HepG2 (cell line): ENCODE results near the gene SP6. TPM values are rescaled to one million over a fixed set of nuclear protein-coding genes. Genes with fewer than 3 reads are reported as not detected.

ENCODE experiments used
- ARID2 ChIP-seq: sonication (generic); formaldehyde crosslinking; IDR thresholded peaks from 2 replicates; pipeline ENCODE4 v1.8.1; 2022; ENCODE audit warnings: mild to moderate bottlenecking, missing genetic modification reagents, borderline replicate concordance
- KDM3A ChIP-seq: IDR thresholded peaks from 2 replicates; pipeline ENCODE4 v1.6.1; 2018; ENCODE audit warnings: low read depth, missing compliant biosample characterization
- SNRNP70 ChIP-seq: fragments of 200-400 bp; formaldehyde crosslinking; IDR thresholded peaks from 2 replicates; pipeline ENCODE4 v1.6.1; 2017; ENCODE audit warnings: mild to moderate bottlenecking, low read depth, low read length, moderate library complexity
- TAF1 ChIP-seq: sonication (generic); formaldehyde crosslinking; IDR thresholded peaks from 2 replicates; pipeline ENCODE4 v1.4.0; 2020; ENCODE audit warnings: missing genetic modification reagents
- ZNF274 ChIP-seq: sonication (generic); formaldehyde crosslinking; IDR thresholded peaks from 2 replicates; pipeline ENCODE4 v1.5.1; 2020; ENCODE audit warnings: mild to moderate bottlenecking, missing genetic modification reagents
- ZNF296 ChIP-seq: sonication (generic); formaldehyde crosslinking; conservative IDR thresholded peaks from 2 replicates; pipeline ENCODE4 v1.5.0; 2020; ENCODE audit warnings: mild to moderate bottlenecking, missing genetic modification reagents
- ZNF607 ChIP-seq: sonication (generic); formaldehyde crosslinking; IDR thresholded peaks from 2 replicates; pipeline ENCODE4 v1.5.1; 2020; ENCODE audit warnings: missing genetic modification reagents, mild to moderate bottlenecking, borderline replicate concordance
- ZNF644 ChIP-seq: IDR thresholded peaks from 2 replicates; pipeline ENCODE4 v1.6.1; 2016; ENCODE audit warnings: low read depth
- polyA plus RNA-seq, 8 experiments: library from polyadenylated mRNA; depleted of rRNA in 3 of 8; stranded (reverse) in 7 of 8; unstranded in 1 of 8; fragments of >200 nt; fragmentation: Illumina TruSeq in 4 of 8; extraction: Trizol in 4 of 8; gene quantifications; 2 replicates each; pipeline versions ENCODE4 v1.2.1 to v1.2.3, GENCODE V29; 2011 to 2016; ENCODE audit warnings: low read depth in 4 of 8, missing spikeins in 1 of 8, mixed read lengths in 1 of 8; ENCODE audit not compliant: insufficient read depth in 1 of 8
- total RNA-seq, 5 experiments: library from RNA; depleted of rRNA; stranded (reverse); fragments of >200 nt; fragmentation: Illumina TruSeq; extraction: Trizol; gene quantifications; 2 replicates each; pipeline ENCODE4 v1.2.3, GENCODE V29; 2016; ENCODE audit warnings: low read depth in 1 of 5
- TF ChIP-seq, protein P1 (sequence below): sonication (generic); formaldehyde crosslinking; conservative IDR thresholded peaks from 2 replicates; pipeline ENCODE4 v1.4.0; 2020; ENCODE audit warnings: mild to moderate bottlenecking, missing genetic modification reagents, moderate library complexity
- TF ChIP-seq, protein P2 (sequence below): IDR thresholded peaks from 2 replicates; pipeline ENCODE4 v1.6.1; 2018; ENCODE audit warnings: missing genetic modification reagents, mild to moderate bottlenecking, missing compliant biosample characterization
- TF ChIP-seq, protein P3 (sequence below): sonication (generic); formaldehyde crosslinking; IDR thresholded peaks from 2 replicates; pipeline ENCODE4 v1.4.0; 2020; ENCODE audit warnings: missing genetic modification reagents, low read depth, mild to moderate bottlenecking, borderline replicate concordance
- TF ChIP-seq, protein P4 (sequence below): sonication (generic); formaldehyde crosslinking; conservative IDR thresholded peaks from 2 replicates; pipeline ENCODE4 v1.4.0; 2020; ENCODE audit warnings: missing genetic modification reagents
- TF ChIP-seq, protein P5 (sequence below): IDR thresholded peaks from 2 replicates; pipeline ENCODE4 v1.4.0; 2020; ENCODE audit warnings: mild to moderate bottlenecking, missing genetic modification reagents
- TF ChIP-seq, protein P6 (sequence below): sonication (generic); formaldehyde crosslinking; IDR thresholded peaks from 2 replicates; pipeline ENCODE4 v1.4.0; 2020; ENCODE audit warnings: missing genetic modification reagents, mild to moderate bottlenecking, borderline replicate concordance

The SP6 gene
- total and polyA plus RNA-seq, 2 of the 13 experiments (the other 11 are each of a cell fraction or from before 2014, with no cell fraction given), result 0.07 TPM

DNA sequence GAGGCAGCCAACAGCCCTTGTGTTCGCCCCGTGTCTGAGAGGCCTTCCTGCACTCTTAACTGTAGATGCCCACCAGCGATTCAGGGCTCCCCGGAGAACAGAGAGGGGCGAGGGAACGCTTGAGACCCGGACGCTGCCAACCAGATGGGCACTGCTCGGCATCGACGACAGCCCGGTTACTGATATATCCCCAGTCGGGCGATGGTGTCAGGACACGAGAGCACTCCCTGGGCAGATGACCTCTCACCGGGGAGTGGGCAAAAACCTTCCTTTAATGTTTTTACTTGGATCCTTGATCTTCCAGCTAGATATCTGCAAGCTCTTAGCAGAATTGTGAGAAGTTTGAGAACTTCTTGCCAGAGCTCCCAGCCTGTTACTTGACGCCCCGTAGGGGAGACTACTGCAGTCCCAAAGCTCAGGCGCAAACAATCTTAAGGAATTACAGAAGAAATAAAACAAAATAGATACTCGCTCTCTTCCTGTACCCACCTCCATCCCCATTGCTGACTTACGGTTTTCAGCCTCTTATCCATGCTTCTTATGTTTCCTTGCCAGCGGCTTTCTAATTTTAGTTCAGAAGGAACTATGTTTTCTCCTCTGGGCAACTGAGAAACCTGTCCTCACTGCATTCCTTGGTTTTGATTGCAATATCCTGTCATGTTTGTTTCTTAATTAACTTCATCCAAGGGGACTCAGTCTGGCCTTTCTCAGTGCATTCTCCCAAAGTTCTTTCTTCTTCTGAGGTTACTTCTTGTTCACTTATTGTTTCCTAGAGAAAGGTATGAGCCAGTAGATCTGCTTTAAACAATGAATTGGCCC, 45.9 kb upstream of the SP6 start (continued):
- TF ChIP-seq, protein P1, sequence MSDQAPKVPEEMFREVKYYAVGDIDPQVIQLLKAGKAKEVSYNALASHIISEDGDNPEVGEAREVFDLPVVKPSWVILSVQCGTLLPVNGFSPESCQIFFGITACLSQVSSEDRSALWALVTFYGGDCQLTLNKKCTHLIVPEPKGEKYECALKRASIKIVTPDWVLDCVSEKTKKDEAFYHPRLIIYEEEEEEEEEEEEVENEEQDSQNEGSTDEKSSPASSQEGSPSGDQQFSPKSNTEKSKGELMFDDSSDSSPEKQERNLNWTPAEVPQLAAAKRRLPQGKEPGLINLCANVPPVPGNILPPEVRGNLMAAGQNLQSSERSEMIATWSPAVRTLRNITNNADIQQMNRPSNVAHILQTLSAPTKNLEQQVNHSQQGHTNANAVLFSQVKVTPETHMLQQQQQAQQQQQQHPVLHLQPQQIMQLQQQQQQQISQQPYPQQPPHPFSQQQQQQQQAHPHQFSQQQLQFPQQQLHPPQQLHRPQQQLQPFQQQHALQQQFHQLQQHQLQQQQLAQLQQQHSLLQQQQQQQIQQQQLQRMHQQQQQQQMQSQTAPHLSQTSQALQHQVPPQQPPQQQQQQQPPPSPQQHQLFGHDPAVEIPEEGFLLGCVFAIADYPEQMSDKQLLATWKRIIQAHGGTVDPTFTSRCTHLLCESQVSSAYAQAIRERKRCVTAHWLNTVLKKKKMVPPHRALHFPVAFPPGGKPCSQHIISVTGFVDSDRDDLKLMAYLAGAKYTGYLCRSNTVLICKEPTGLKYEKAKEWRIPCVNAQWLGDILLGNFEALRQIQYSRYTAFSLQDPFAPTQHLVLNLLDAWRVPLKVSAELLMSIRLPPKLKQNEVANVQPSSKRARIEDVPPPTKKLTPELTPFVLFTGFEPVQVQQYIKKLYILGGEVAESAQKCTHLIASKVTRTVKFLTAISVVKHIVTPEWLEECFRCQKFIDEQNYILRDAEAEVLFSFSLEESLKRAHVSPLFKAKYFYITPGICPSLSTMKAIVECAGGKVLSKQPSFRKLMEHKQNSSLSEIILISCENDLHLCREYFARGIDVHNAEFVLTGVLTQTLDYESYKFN (CRISPR knock-in tag), result no peak
- TF ChIP-seq ZNF296, result no peak
- TF ChIP-seq ZNF274 (CRISPR knock-in tag), result peak; percentile 65; the same call in 1 of the 2 replicates
- no peak for TF ChIP-seq ARID2
- TF ChIP-seq, protein P2, sequence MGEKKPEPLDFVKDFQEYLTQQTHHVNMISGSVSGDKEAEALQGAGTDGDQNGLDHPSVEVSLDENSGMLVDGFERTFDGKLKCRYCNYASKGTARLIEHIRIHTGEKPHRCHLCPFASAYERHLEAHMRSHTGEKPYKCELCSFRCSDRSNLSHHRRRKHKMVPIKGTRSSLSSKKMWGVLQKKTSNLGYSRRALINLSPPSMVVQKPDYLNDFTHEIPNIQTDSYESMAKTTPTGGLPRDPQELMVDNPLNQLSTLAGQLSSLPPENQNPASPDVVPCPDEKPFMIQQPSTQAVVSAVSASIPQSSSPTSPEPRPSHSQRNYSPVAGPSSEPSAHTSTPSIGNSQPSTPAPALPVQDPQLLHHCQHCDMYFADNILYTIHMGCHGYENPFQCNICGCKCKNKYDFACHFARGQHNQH (CRISPR knock-in tag), result no peak
- 0 out of 2 replicates have a peak, but pooled peaks have one; percentile 38 for TF ChIP-seq ZNF607 (CRISPR knock-in tag)
- TF ChIP-seq, protein P3, sequence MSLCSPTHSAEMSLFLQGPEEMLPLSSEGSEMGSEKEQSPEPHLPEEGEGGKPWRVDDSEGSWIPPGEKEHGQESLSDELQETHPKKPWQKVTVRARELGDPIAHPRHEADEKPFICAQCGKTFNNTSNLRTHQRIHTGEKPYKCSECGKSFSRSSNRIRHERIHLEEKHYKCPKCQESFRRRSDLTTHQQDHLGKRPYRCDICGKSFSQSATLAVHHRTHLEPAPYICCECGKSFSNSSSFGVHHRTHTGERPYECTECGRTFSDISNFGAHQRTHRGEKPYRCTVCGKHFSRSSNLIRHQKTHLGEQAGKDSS (CRISPR knock-in tag), result no peak
- TF ChIP-seq, protein P4, sequence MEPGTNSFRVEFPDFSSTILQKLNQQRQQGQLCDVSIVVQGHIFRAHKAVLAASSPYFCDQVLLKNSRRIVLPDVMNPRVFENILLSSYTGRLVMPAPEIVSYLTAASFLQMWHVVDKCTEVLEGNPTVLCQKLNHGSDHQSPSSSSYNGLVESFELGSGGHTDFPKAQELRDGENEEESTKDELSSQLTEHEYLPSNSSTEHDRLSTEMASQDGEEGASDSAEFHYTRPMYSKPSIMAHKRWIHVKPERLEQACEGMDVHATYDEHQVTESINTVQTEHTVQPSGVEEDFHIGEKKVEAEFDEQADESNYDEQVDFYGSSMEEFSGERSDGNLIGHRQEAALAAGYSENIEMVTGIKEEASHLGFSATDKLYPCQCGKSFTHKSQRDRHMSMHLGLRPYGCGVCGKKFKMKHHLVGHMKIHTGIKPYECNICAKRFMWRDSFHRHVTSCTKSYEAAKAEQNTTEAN (CRISPR knock-in tag), result 0 out of 2 replicates have a peak, but pooled peaks have one; percentile 3
- TF ChIP-seq, protein P5, sequence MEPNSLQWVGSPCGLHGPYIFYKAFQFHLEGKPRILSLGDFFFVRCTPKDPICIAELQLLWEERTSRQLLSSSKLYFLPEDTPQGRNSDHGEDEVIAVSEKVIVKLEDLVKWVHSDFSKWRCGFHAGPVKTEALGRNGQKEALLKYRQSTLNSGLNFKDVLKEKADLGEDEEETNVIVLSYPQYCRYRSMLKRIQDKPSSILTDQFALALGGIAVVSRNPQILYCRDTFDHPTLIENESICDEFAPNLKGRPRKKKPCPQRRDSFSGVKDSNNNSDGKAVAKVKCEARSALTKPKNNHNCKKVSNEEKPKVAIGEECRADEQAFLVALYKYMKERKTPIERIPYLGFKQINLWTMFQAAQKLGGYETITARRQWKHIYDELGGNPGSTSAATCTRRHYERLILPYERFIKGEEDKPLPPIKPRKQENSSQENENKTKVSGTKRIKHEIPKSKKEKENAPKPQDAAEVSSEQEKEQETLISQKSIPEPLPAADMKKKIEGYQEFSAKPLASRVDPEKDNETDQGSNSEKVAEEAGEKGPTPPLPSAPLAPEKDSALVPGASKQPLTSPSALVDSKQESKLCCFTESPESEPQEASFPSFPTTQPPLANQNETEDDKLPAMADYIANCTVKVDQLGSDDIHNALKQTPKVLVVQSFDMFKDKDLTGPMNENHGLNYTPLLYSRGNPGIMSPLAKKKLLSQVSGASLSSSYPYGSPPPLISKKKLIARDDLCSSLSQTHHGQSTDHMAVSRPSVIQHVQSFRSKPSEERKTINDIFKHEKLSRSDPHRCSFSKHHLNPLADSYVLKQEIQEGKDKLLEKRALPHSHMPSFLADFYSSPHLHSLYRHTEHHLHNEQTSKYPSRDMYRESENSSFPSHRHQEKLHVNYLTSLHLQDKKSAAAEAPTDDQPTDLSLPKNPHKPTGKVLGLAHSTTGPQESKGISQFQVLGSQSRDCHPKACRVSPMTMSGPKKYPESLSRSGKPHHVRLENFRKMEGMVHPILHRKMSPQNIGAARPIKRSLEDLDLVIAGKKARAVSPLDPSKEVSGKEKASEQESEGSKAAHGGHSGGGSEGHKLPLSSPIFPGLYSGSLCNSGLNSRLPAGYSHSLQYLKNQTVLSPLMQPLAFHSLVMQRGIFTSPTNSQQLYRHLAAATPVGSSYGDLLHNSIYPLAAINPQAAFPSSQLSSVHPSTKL (CRISPR knock-in tag), result peak; percentile 5; the same call in 1 of the 2 replicates
- no peak for TF ChIP-seq ZNF644 (CRISPR knock-in tag)
- TF ChIP-seq, protein P6, sequence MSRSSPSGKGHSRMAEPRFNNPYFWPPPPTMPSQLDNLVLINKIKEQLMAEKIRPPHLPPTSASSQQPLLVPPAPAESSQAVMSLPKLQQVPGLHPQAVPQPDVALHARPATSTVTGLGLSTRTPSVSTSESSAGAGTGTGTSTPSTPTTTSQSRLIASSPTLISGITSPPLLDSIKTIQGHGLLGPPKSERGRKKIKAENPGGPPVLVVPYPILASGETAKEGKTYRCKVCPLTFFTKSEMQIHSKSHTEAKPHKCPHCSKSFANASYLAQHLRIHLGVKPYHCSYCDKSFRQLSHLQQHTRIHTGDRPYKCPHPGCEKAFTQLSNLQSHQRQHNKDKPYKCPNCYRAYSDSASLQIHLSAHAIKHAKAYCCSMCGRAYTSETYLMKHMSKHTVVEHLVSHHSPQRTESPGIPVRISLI (CRISPR knock-in tag), result no peak
- TF ChIP-seq KDM3A (CRISPR knock-in tag), result 0 out of 2 replicates have a peak, but pooled peaks have one; percentile 9
- TF ChIP-seq SNRNP70, result no peak
- no peak; the same call in 1 of the 2 replicates for TF ChIP-seq TAF1 (CRISPR knock-in tag)
